K562 (cell line): ENCODE measurements around the gene PRKD1. TPM values are rescaled to one million over a fixed set of nuclear protein-coding genes. Genes with fewer than 3 reads are reported as not detected.

ENCODE experiments used
- ATAC-seq: fragments of 200-7000 bp; cut with Tn5 transposase; 3 replicates; pipeline ENCODE4 v1.9.1; 2020; ENCODE audit warnings: moderate library complexity
- BruUV-seq: library from RNA; stranded (reverse); fragments of 400-500 nt; replicated peaks from 2 replicates; lab custom pipeline; 2021; lab: Mats Ljungman, UMichigan
- CTCF ChIA-PET: fragments of 300-600 bp; formaldehyde crosslinking; extraction: SDS; loops from one replicate; lab custom pipeline; 2021; ENCODE audit warnings: low intra/inter-chr PET ratio; lab: Yijun Ruan, JAX
- POLR2A ChIA-PET: fragments of 300-600, 350-650 bp; sonication (Branson Sonifier 250); formaldehyde crosslinking; extraction: SDS; loops from one replicate; lab custom pipeline; 2021; ENCODE audit warnings: antibody characterized with exemption, inconsistent platforms; lab: Yijun Ruan, JAX
- DNase-seq, 4 experiments: peaks; one replicate each; pipeline versions ENCODE4 v3.0.0 to v3.0.0-alpha.2; 2011 to 2018; ENCODE audit warnings: low spot score in 3 of 4, mixed read lengths in 3 of 4; ENCODE audit errors: extremely low read depth in 1 of 4
- FAIRE-seq: peaks from 2 replicates; lab custom pipeline; 2011; peaks lifted over from hg19 to GRCh38; lab: Jason Lieb, UNC
- H2AFZ ChIP-seq: 2 replicates; pipeline ENCODE4 v1.6.0; 2011; ENCODE audit warnings: low read depth, low read length, control low read depth, inconsistent platforms
- H3K27ac ChIP-seq: fragments of 200-600 bp; 3 replicates; pipeline ENCODE4 v1.8.0; 2011; ENCODE audit warnings: low read depth, mild to moderate bottlenecking, control low read depth, inconsistent platforms, low read length, moderate library complexity, mixed read lengths; ENCODE audit errors: extremely low read depth
- H3K27me3 ChIP-seq, 2 experiments: fragments of 300-600 bp in 1 of 2; 2 replicates in 1 of 2; 3 replicates in 1 of 2; pipeline versions ENCODE4 v1.6.0 to v1.8.0; 2011; ENCODE audit warnings: inconsistent platforms in 2 of 2, low read length in 2 of 2, mild to moderate bottlenecking in 1 of 2, mixed read lengths in 1 of 2, moderate library complexity in 1 of 2; ENCODE audit not compliant: control insufficient read depth in 2 of 2, insufficient read depth in 2 of 2
- H3K36me3 ChIP-seq: fragments of 300-600 bp; 3 replicates; pipeline ENCODE4 v1.8.0; 2011; ENCODE audit warnings: mild to moderate bottlenecking, low read length, inconsistent platforms; ENCODE audit not compliant: control insufficient read depth, insufficient read depth
- H3K4me1 ChIP-seq, 2 experiments: fragments of 200-600 bp in 1 of 2; replicated peaks in 1 of 2; 2 replicates in 1 of 2; 3 replicates in 1 of 2; pipeline versions ENCODE4 v1.5.1 to v1.8.0; 2011; ENCODE audit warnings: inconsistent platforms in 2 of 2, low read length in 2 of 2, mild to moderate bottlenecking in 1 of 2, mixed read lengths in 1 of 2, moderate library complexity in 1 of 2; ENCODE audit not compliant: control insufficient read depth in 2 of 2, insufficient read depth in 2 of 2
- H3K4me2 ChIP-seq: 2 replicates; pipeline ENCODE4 v1.6.1; 2011; ENCODE audit warnings: low read length, control low read depth, inconsistent platforms, mixed read lengths; ENCODE audit not compliant: insufficient read depth
- H3K4me3 ChIP-seq: fragments of 200-600 bp; sonication (generic), shearing (Covaris generic); 2 replicates; pipeline ENCODE4 v1.5.1; 2016; ENCODE audit warnings: control low read depth, inconsistent platforms
- H3K79me2 ChIP-seq: fragments of 200-600 bp; 3 replicates; pipeline ENCODE4 v1.8.0; 2011; ENCODE audit warnings: low read length, inconsistent platforms; ENCODE audit not compliant: control insufficient read depth, insufficient read depth
- H3K9ac ChIP-seq, 2 experiments: 2 replicates each; pipeline versions ENCODE4 v1.6.0 to v1.6.1; 2011; ENCODE audit warnings: low read depth in 2 of 2, low read length in 2 of 2, control low read depth in 1 of 2, inconsistent platforms in 1 of 2, mild to moderate bottlenecking in 1 of 2, mixed read lengths in 1 of 2; ENCODE audit not compliant: insufficient read depth in 1 of 2
- H3K9me1 ChIP-seq: one replicate; pipeline ENCODE4 v1.6.0; 2011; ENCODE audit warnings: inconsistent platforms, mild to moderate bottlenecking, low read length, moderate library complexity; ENCODE audit not compliant: control insufficient read depth, insufficient read depth
- H3K9me3 ChIP-seq: replicated peaks from 2 replicates; pipeline ENCODE4 v1.5.1; 2011; ENCODE audit warnings: low read depth, low read length, inconsistent platforms; ENCODE audit not compliant: control insufficient read depth, insufficient read depth
- H4K20me1 ChIP-seq: replicated peaks from 2 replicates; pipeline ENCODE4 v1.6.1; 2011; ENCODE audit warnings: low read length, inconsistent platforms, mixed read lengths; ENCODE audit not compliant: control insufficient read depth, insufficient read depth
- E2F3 ChIP-seq: fragments of 250-450 bp; sonication (Bioruptor Pico); IDR thresholded peaks from 2 replicates; pipeline ENCODE4 v1.4.0; 2020; ENCODE audit warnings: mild to moderate bottlenecking
- PTTG1 ChIP-seq: fragments of 450-650 bp; IDR thresholded peaks from 2 replicates; pipeline ENCODE4 v1.6.1; 2016; ENCODE audit warnings: low read depth, mild to moderate bottlenecking, missing genetic modification characterization, missing compliant biosample characterization
- SFPQ ChIP-seq: fragments of 200-400 bp; formaldehyde crosslinking; IDR thresholded peaks from 2 replicates; pipeline ENCODE4 v1.6.1; 2017; ENCODE audit warnings: mild to moderate bottlenecking, low read depth, low read length, moderate library complexity
- WGBS: fragments of 100-300 bp; shearing (Covaris generic); methylation state at CpG from one replicate; pipeline ENCODE4 v1.1.6; 2016; ENCODE audit warnings: low coverage, mixed read lengths; ENCODE audit not compliant: insufficient coverage; ENCODE audit errors: missing lambda C conversion rate; 5-methylcytosine and 5-hydroxymethylcytosine counted together
- in situ Hi-C: fragments of 300-500 bp; cut with MboI; formaldehyde crosslinking; loops from 4 replicates; pipeline ENCODE4 v1.15.0; 2018; ENCODE audit warnings: inconsistent platforms, mixed read lengths
- intact Hi-C: fragments of 100-400 bp; cut with micrococcal nuclease; formaldehyde crosslinking; loops from 2 replicates; pipeline ENCODE4 v1.14.2; 2022
- polyA plus RNA-seq, 8 experiments: library from polyadenylated mRNA; depleted of rRNA in 4 of 8; stranded (reverse) in 5 of 8; unstranded in 3 of 8; fragments of >200 nt; fragmentation: Nextera tagmentation in 2 of 8; fragmentation: Illumina TruSeq in 1 of 8; extraction: Ambion mirVana in 2 of 8; extraction: Trizol in 1 of 8; gene quantifications; 2 replicates each; pipeline versions ENCODE4 v1.2.1 to v1.2.3, GENCODE V29; 2011 to 2014; ENCODE audit warnings: inconsistent platforms in 1 of 8, missing spikeins in 1 of 8
- total RNA-seq, 7 experiments: library from RNA; depleted of rRNA in 6 of 7; stranded (reverse); fragments of >200 nt in 6 of 7; fragmentation: Illumina TruSeq in 2 of 7; extraction: Trizol in 2 of 7; gene quantifications; 2 replicates each; pipeline versions ENCODE4 v1.2.1 to v1.2.3, GENCODE V29; 2011 to 2021; ENCODE audit warnings: low replicate concordance in 1 of 7

The PRKD1 gene
- total and polyA plus RNA-seq, 9 of the 15 experiments (the other 6 are each of a cell fraction or from before 2014, with no cell fraction given) = 0.04 to 0.25 (median 0.13) TPM; not detected in 1

GRCh38 chr14:29528889-29529288 lies 398.8 kb downstream of the PRKD1 start:
- BruUV-seq = no TSS peak
- WGBS = 0% methylated on average over 1 of the region's 1 CpG

More at GRCh38 chr14:29528889-29529288, 398.8 kb downstream of the PRKD1 start:
- FAIRE-seq (no peak), ATAC-seq (no peak), DNase-seq (no peak)
- H3K27ac ChIP-seq = no peak overlapping the region
- H3K27me3 ChIP-seq = no peaks in the 10 kb centered on the region
- no peaks in the 10 kb centered on the region for H4K20me1 ChIP-seq
- in situ Hi-C loops = loop anchor here (25.0 kb wide), 1 partner anchor 683 kb away; no protein-coding TSS in a partner anchor
- ChIA-PET POLR2A (no interaction called here), CTCF (no interaction called here)
- no peaks in the 10 kb centered on the region for H3K9me3 ChIP-seq
- no peak overlapping the region for H2AFZ ChIP-seq
- no peak overlapping the region for H3K4me2 ChIP-seq
- TF ChIP-seq SFPQ (no peak), PTTG1 (tag) (no peak), E2F3 (no peak)
- intact Hi-C loops = no loop called here
- H3K9me1 ChIP-seq = no peaks in the 10 kb centered on the region
- H3K4me3 ChIP-seq = no peak overlapping the region
- H3K4me1 ChIP-seq = no peaks in the 10 kb centered on the region
- H3K79me2 ChIP-seq = no peaks in the 10 kb centered on the region
- H3K36me3 ChIP-seq = no peaks in the 10 kb centered on the region
- no peak overlapping the region for H3K9ac ChIP-seq
